Endothelial cell of hepatic sinusoid (primary cell): ENCODE results near the gene GPER1.
"Not testable (repeated sequence)": the region's sequence is repeated elsewhere in the genome, so short reads cannot be mapped to it uniquely, and the experiment has no call there.

Source experiments
- in situ Hi-C: cut with HindIII; loops from 2 replicates; pipeline ENCODE4 v1.10.0; 2017; ENCODE audit warnings: low sequenced_read_pairs

Gene GPER1

GRCh38 chr7:1137517-1138167, 49.7 kb downstream of the GPER1 start:
- in situ Hi-C loops, result no loop called here

- in situ Hi-C loops, result no loop called here
Observed at GRCh38 chr7:1140476-1141104, 52.7 kb downstream of the GPER1 start.

GRCh38 chr7:1141651-1142050, 53.7 kb downstream of the GPER1 start:
- in situ Hi-C loops, result no loop called here

GRCh38 chr7:1142051-1142635, 54.2 kb downstream of the GPER1 start:
- in situ Hi-C loops, result no loop called here

GRCh38 chr7:1143031-1143430, 55.1 kb downstream of the GPER1 start:
- in situ Hi-C loops, result not testable (repeated sequence)
